Transverse colon (tissue), 3 donors: ENCODE measurements around the gene PPP1R9A.

ENCODE experiments used
- EP300 ChIP-seq: sonication (generic); formaldehyde crosslinking; IDR thresholded peaks from one replicate; pipeline ENCODE4 v1.6.1; 2017; ENCODE audit warnings: antibody characterized with exemption, low read depth
- POLR2A ChIP-seq: fragments of 450-650 bp; IDR thresholded peaks from one replicate; pipeline ENCODE4 v1.6.1; 2016; ENCODE audit warnings: antibody characterized with exemption, mild to moderate bottlenecking, moderate library complexity
- TF ChIP-seq, protein P1 (sequence below), 5 experiments: fragments of 200-600 bp in 3 of 5; fragments of 450-650 bp in 2 of 5; sonication (generic) in 3 of 5; IDR thresholded peaks; 1 replicate in 2 of 5; 2 replicates in 3 of 5; pipeline ENCODE4 v1.5.1; 2016 to 2017; ENCODE audit warnings: antibody characterized with exemption in 5 of 5, inconsistent platforms in 3 of 5, mild to moderate bottlenecking in 2 of 5, moderate library complexity in 1 of 5

DNA sequence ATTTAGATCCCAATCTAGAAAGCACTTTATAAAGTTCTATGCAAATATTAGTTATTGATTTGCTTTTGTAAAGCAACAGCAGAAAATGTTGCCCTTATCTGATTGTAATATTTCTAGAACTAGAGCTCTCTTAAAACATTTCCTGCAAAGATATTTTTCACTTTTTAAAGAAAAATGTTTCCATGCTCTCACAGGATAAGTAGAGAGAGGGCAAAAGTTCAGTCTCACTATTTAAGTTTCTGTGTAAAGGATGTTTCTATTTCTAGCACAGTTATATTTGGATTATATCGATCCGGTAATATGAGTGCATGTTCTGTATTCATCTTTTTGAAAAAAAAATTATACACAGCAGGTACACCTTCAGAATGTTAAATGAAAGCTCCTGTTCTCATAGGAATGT is 334.9 kb downstream of the PPP1R9A start:
- TF ChIP-seq, protein P1, sequence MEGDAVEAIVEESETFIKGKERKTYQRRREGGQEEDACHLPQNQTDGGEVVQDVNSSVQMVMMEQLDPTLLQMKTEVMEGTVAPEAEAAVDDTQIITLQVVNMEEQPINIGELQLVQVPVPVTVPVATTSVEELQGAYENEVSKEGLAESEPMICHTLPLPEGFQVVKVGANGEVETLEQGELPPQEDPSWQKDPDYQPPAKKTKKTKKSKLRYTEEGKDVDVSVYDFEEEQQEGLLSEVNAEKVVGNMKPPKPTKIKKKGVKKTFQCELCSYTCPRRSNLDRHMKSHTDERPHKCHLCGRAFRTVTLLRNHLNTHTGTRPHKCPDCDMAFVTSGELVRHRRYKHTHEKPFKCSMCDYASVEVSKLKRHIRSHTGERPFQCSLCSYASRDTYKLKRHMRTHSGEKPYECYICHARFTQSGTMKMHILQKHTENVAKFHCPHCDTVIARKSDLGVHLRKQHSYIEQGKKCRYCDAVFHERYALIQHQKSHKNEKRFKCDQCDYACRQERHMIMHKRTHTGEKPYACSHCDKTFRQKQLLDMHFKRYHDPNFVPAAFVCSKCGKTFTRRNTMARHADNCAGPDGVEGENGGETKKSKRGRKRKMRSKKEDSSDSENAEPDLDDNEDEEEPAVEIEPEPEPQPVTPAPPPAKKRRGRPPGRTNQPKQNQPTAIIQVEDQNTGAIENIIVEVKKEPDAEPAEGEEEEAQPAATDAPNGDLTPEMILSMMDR (IDR thresholded peaks at IDR 0.05) = no peak
- TF ChIP-seq EP300 = no peak
- no peak for TF ChIP-seq POLR2A
